Measurements from ENCODE around the gene RALGAPA1. TPM values are rescaled to one million over a fixed set of nuclear protein-coding genes. Genes with fewer than 3 reads are reported as not detected.

Gene RALGAPA1
- polyA plus RNA-seq, 1 of the 3 experiments (the other 2 are of a cell fraction): 3.6 TPM

DNA sequence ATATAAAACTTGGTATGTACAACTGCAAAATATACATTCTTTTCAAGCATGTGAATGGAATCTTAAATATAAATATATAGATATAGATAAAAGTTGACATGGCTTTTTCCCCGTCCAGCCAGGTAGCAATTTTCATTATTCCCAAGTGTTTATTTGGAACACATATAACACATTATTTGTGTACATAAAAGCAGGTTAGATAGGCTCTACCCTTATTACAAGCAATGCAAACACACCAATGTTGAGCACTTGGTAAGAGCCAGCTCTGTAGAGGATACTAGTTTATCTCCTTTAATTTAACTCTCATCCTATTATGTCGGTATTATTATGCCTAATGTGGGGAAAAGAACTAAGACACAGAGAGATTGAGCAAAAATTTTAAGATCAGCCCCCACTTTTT, 282.1 kb downstream of the RALGAPA1 start:
- Histone ChIP-seq H2AFZ (ENCODE audit: low read depth) (no peak overlapping the region), H4K20me1 (ENCODE audit: insufficient read depth) (no peaks in the 10 kb centered on the region), H3K79me2 (ENCODE audit: insufficient read depth) (no peaks in the 10 kb centered on the region), H3K27ac (ENCODE audit: low read depth in 2 of 2, low read length in 1 of 2) (no peak overlapping the region), H3K36me3 (replicated peaks in 1 of 2; ENCODE audit: control insufficient read depth in 1 of 2, insufficient read depth in 2 of 2, low read length in 1 of 2) (no peaks in the 10 kb centered on the region), H3F3A (replicated peaks; ENCODE audit: insufficient read depth) (no peaks in the 10 kb centered on the region), H3K4me3 (ENCODE audit: low read depth in 2 of 2, low read length in 1 of 2) (no peak overlapping the region), H3K4me2 (no peak overlapping the region), H3K9me3 (no peaks in the 10 kb centered on the region), H3K9me2 (no peaks in the 10 kb centered on the region; the same call in 1 of the 2 replicates), H3K4me1 (ENCODE audit: control insufficient read depth in 1 of 2, insufficient read depth in 2 of 2, low read depth in 1 of 2, low read length in 1 of 2) (no peaks in the 10 kb centered on the region; a peak in 1 of 4 replicates), H3K27me3 (ENCODE audit: insufficient read depth) (0 out of 2 replicates have a peak, but pooled peaks cover 4% of the 10 kb centered on the region), H3K9ac (no peak overlapping the region)
- no peak for DNase-seq
- ChIA-PET CTCF (no interaction called here), POLR2A (interaction anchor here (0.6 kb wide), 1 partner anchor 77 kb away, joined by 4 read pairs; no protein-coding TSS in a partner anchor)
- WGBS (ENCODE audit: low lambda C conversion rate): 76% methylated on average over 2 of the region's 2 CpGs
- TF ChIP-seq REST (IDR thresholded peaks at IDR 0.05; ENCODE audit: low read depth, low read length) (no peak), TEAD4 (IDR thresholded peaks at IDR 0.05; ENCODE audit: borderline replicate concordance, insufficient read depth) (no peak), MXI1 (IDR thresholded peaks at IDR 0.05; ENCODE audit: low read depth, low read length) (no peak), POLR2AphosphoS5 (IDR thresholded peaks at IDR 0.05; ENCODE audit: low read depth, low read length) (no peak), USF2 (IDR thresholded peaks at IDR 0.05; ENCODE audit: borderline replicate concordance, low read depth, low read length) (no peak), GABPA (IDR thresholded peaks at IDR 0.05; ENCODE audit: low read depth) (no peak), RAD21 (IDR thresholded peaks at IDR 0.05; ENCODE audit: low read length) (no peak)

- Histone ChIP-seq H3K79me2 (ENCODE audit: insufficient read depth) (no peaks in the 10 kb centered on the region), H3K36me3 (replicated peaks in 1 of 2; ENCODE audit: control insufficient read depth in 1 of 2, insufficient read depth in 2 of 2, low read length in 1 of 2) (no peaks in the 10 kb centered on the region), H3K4me2 (no peak overlapping the region), H3K4me3 (ENCODE audit: low read depth in 2 of 2, low read length in 1 of 2) (no peak overlapping the region), H3K27ac (ENCODE audit: low read depth in 2 of 2, low read length in 1 of 2) (no peak overlapping the region), H3K9me3 (no peaks in the 10 kb centered on the region), H4K20me1 (ENCODE audit: insufficient read depth) (no peaks in the 10 kb centered on the region), H3K27me3 (ENCODE audit: insufficient read depth) (no peaks in the 10 kb centered on the region), H3F3A (replicated peaks; ENCODE audit: insufficient read depth) (no peaks in the 10 kb centered on the region), H3K9me2 (no peaks in the 10 kb centered on the region; the same call in 1 of the 2 replicates), H3K4me1 (ENCODE audit: control insufficient read depth in 1 of 2, insufficient read depth in 2 of 2, low read depth in 1 of 2, low read length in 1 of 2) (peaks cover 0 to 6% of the 10 kb centered on the region in 2 experiments; a peak in 1 of 4 replicates), H3K9ac (no peak overlapping the region), H2AFZ (ENCODE audit: low read depth) (no peak overlapping the region)
- CTCF ChIA-PET: no interaction called here
- WGBS (ENCODE audit: low lambda C conversion rate): 63% methylated on average over 3 of the region's 3 CpGs
- DNase-seq: no peak
- POLR2A ChIA-PET: no interaction called here
- TF ChIP-seq RFX5 (IDR thresholded peaks at IDR 0.05; ENCODE audit: low read length) (no peak), SIN3A (IDR thresholded peaks at IDR 0.05; ENCODE audit: borderline replicate concordance, low read depth, low read length) (no peak), RAD21 (IDR thresholded peaks at IDR 0.05; ENCODE audit: low read length) (no peak), RXRA (IDR thresholded peaks at IDR 0.05; ENCODE audit: borderline replicate concordance, low read depth) (no peak), TAF1 (IDR thresholded peaks at IDR 0.05; ENCODE audit: borderline replicate concordance, low read depth, low read length) (no peak), USF2 (IDR thresholded peaks at IDR 0.05; ENCODE audit: borderline replicate concordance, low read depth, low read length) (no peak), EP300 (IDR thresholded peaks at IDR 0.05; ENCODE audit: borderline replicate concordance in 1 of 2, low read depth in 1 of 2, low read length in 1 of 2) (no peak), YY1 (IDR thresholded peaks at IDR 0.05; ENCODE audit: low read depth) (no peak), TEAD4 (IDR thresholded peaks at IDR 0.05; ENCODE audit: borderline replicate concordance, insufficient read depth) (no peak), CTCF (IDR thresholded peaks at IDR 0.05) (no peak), CHD2 (IDR thresholded peaks at IDR 0.05; ENCODE audit: low read length, partially characterized antibody) (no peak), EZH2phosphoT487 (IDR thresholded peaks at IDR 0.05; ENCODE audit: borderline replicate concordance, low read depth) (no peak), SMC3 (IDR thresholded peaks at IDR 0.05; ENCODE audit: low read depth, low read length) (no peak), JUND (IDR thresholded peaks at IDR 0.05) (no peak)
Measured at GRCh38 chr14:35525695-35526094, 283.4 kb downstream of the RALGAPA1 start.
